ENCODE measurements around the gene CLRN1.

The CLRN1 gene

GRCh38 chr3:150889106-150889505, 83.4 kb downstream of the CLRN1 start:
- no peaks in the 10 kb centered on the region for H3K79me2 ChIP-seq (ENCODE audit: low read length)
- H3F3A ChIP-seq (ENCODE audit: insufficient read depth, low read length): no peaks in the 10 kb centered on the region
- H2AFZ ChIP-seq (ENCODE audit: low read length): no peak overlapping the region
- H3K27me3 ChIP-seq (replicated peaks; ENCODE audit: insufficient read depth, low read length): no peaks in the 10 kb centered on the region
- no peaks in the 10 kb centered on the region for H4K20me1 ChIP-seq (ENCODE audit: insufficient read depth, low read length)
- no peaks in the 10 kb centered on the region for H3K9me3 ChIP-seq (replicated peaks; ENCODE audit: insufficient read depth, low read length)
- H3K9me2 ChIP-seq (replicated peaks; ENCODE audit: insufficient read depth, low read length): no peaks in the 10 kb centered on the region
- no peak overlapping the region for H3K4me2 ChIP-seq (ENCODE audit: low read depth, low read length)
- H3K36me3 ChIP-seq (replicated peaks; ENCODE audit: insufficient read depth, low read length): no peaks in the 10 kb centered on the region
- no peaks in the 10 kb centered on the region for H3K4me1 ChIP-seq (ENCODE audit: low read length)
- H3K9ac ChIP-seq (ENCODE audit: low read length): no peak overlapping the region
- TF ChIP-seq EZH2phosphoT487 (IDR thresholded peaks at IDR 0.05; ENCODE audit: low read length): no peak
- TF ChIP-seq EZH2 (optimal IDR thresholded peaks at IDR 0.05; ENCODE audit: low read depth, low read length): no peak
- no peak for TF ChIP-seq CTCF (IDR thresholded peaks at IDR 0.05; ENCODE audit: low read length)
- no peak overlapping the region for H3K4me3 ChIP-seq (ENCODE audit: low read length)
- DNase-seq: no peak
- no peak overlapping the region for H3K27ac ChIP-seq (ENCODE audit: low read length)

DNA sequence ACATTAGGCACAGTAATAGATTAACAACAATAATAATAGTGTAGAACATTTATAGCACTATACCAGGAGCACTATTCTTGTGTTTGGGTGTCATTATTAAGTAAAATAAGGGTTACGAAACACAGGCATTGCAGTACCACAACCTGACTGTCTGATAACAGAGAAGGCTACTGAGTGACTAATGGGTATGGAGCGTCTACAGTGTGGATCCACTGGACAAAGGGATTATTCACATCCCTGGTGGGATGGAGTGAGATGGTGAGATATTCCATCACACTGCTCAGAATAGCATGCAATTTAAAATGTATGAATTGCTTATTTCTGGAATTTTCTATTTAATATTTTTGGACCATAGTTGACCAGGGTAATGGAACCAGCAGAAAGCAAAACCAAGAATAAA, 85.5 kb downstream of the CLRN1 start:
- Histone ChIP-seq H2AFZ (ENCODE audit: low read length) (no peak overlapping the region), H3F3A (ENCODE audit: insufficient read depth, low read length) (no peaks in the 10 kb centered on the region), H4K20me1 (ENCODE audit: insufficient read depth, low read length) (no peaks in the 10 kb centered on the region), H3K27ac (ENCODE audit: low read length) (no peak overlapping the region), H3K79me2 (ENCODE audit: low read length) (no peaks in the 10 kb centered on the region), H3K4me1 (ENCODE audit: low read length) (no peaks in the 10 kb centered on the region), H3K27me3 (replicated peaks; ENCODE audit: insufficient read depth, low read length) (no peaks in the 10 kb centered on the region), H3K36me3 (replicated peaks; ENCODE audit: insufficient read depth, low read length) (no peaks in the 10 kb centered on the region), H3K9me3 (replicated peaks; ENCODE audit: insufficient read depth, low read length) (no peaks in the 10 kb centered on the region), H3K9ac (ENCODE audit: low read length) (no peak overlapping the region), H3K9me2 (replicated peaks; ENCODE audit: insufficient read depth, low read length) (no peaks in the 10 kb centered on the region), H3K4me3 (ENCODE audit: low read length) (no peak overlapping the region), H3K4me2 (ENCODE audit: low read depth, low read length) (no peak overlapping the region)
- DNase-seq: no peak
- TF ChIP-seq EZH2 (optimal IDR thresholded peaks at IDR 0.05; ENCODE audit: low read depth, low read length) (no peak), EZH2phosphoT487 (IDR thresholded peaks at IDR 0.05; ENCODE audit: low read length) (no peak), CTCF (IDR thresholded peaks at IDR 0.05; ENCODE audit: low read length) (no peak)

GRCh38 chr3:150885535-150885934, 87.0 kb downstream of the CLRN1 start:
- H3K9ac ChIP-seq (ENCODE audit: low read length): no peak overlapping the region
- no peaks in the 10 kb centered on the region for H3K4me1 ChIP-seq (ENCODE audit: low read length)
- DNase-seq: no peak
- TF ChIP-seq CTCF (IDR thresholded peaks at IDR 0.05; ENCODE audit: low read length) (no peak), EZH2phosphoT487 (IDR thresholded peaks at IDR 0.05; ENCODE audit: low read length) (no peak), EZH2 (optimal IDR thresholded peaks at IDR 0.05; ENCODE audit: low read depth, low read length) (no peak)
- no peaks in the 10 kb centered on the region for H4K20me1 ChIP-seq (ENCODE audit: insufficient read depth, low read length)
- H3F3A ChIP-seq (ENCODE audit: insufficient read depth, low read length): no peaks in the 10 kb centered on the region
- no peak overlapping the region for H3K4me3 ChIP-seq (ENCODE audit: low read length)
- no peaks in the 10 kb centered on the region for H3K9me3 ChIP-seq (replicated peaks; ENCODE audit: insufficient read depth, low read length)
- H3K79me2 ChIP-seq (ENCODE audit: low read length): no peaks in the 10 kb centered on the region
- no peak overlapping the region for H2AFZ ChIP-seq (ENCODE audit: low read length)
- no peaks in the 10 kb centered on the region for H3K36me3 ChIP-seq (replicated peaks; ENCODE audit: insufficient read depth, low read length)
- no peaks in the 10 kb centered on the region for H3K9me2 ChIP-seq (replicated peaks; ENCODE audit: insufficient read depth, low read length)
- H3K27ac ChIP-seq (ENCODE audit: low read length): no peak overlapping the region
- H3K4me2 ChIP-seq (ENCODE audit: low read depth, low read length): no peak overlapping the region
- no peaks in the 10 kb centered on the region for H3K27me3 ChIP-seq (replicated peaks; ENCODE audit: insufficient read depth, low read length)

Data from MM.1S (cell line).